GM12878 (cell line): ENCODE measurements around the gene CDYL.

Source experiments
- ATF2 ChIP-seq: IDR thresholded peaks from 2 replicates; pipeline ENCODE4 v1.6.1; 2012; ENCODE audit warnings: low read length, inconsistent platforms
- BCLAF1 ChIP-seq: fragments of 450-650 bp; IDR thresholded peaks from 2 replicates; pipeline ENCODE4 v1.6.1; 2017; ENCODE audit warnings: antibody characterized with exemption, mild to moderate bottlenecking, moderate library complexity
- CBFB ChIP-seq: IDR thresholded peaks from 2 replicates; pipeline ENCODE4 v1.6.1; 2016; ENCODE audit warnings: antibody characterized with exemption, low read depth
- CTCF ChIP-seq, 3 experiments: IDR thresholded peaks in 2 of 3; conservative IDR thresholded peaks in 1 of 3; 2 replicates each; pipeline ENCODE4 v1.5.1; 2011; ENCODE audit warnings: low read depth in 3 of 3, low read length in 3 of 3, mild to moderate bottlenecking in 3 of 3, control low read depth in 2 of 3, moderate library complexity in 2 of 3, inconsistent platforms in 1 of 3, mixed read lengths in 1 of 3; ENCODE audit not compliant: control insufficient read depth in 2 of 3, insufficient read depth in 1 of 3; ENCODE audit errors: extremely low read depth in 1 of 3
- EZH2 ChIP-seq: IDR thresholded peaks from 2 replicates; pipeline ENCODE4 v1.6.1; 2012; ENCODE audit warnings: low read depth, mild to moderate bottlenecking, control low read depth, inconsistent platforms, low read length, borderline replicate concordance; ENCODE audit not compliant: control insufficient read depth
- FOXM1 ChIP-seq: IDR thresholded peaks from 2 replicates; pipeline ENCODE4 v1.6.1; 2012; ENCODE audit warnings: low read depth, mild to moderate bottlenecking, inconsistent platforms, low read length, moderate library complexity
- PKNOX1 ChIP-seq: fragments of 450-650 bp; IDR thresholded peaks from 2 replicates; pipeline ENCODE4 v1.6.1; 2016; ENCODE audit warnings: mild to moderate bottlenecking
- POLR2A ChIP-seq: IDR thresholded peaks from 2 replicates; pipeline ENCODE4 v1.6.1; 2011; ENCODE audit warnings: low read depth, mild to moderate bottlenecking, low read length
- POLR2AphosphoS5 ChIP-seq: IDR thresholded peaks from 2 replicates; pipeline ENCODE4 v1.6.1; 2011; ENCODE audit warnings: mild to moderate bottlenecking, low read length, inconsistent platforms
- SUZ12 ChIP-seq: fragments of 200-600 bp; sonication (generic); IDR thresholded peaks from one replicate; pipeline ENCODE4 v1.6.1; 2018; ENCODE audit warnings: antibody characterized with exemption, mild to moderate bottlenecking; ENCODE audit not compliant: unreplicated experiment
- ZBTB33 ChIP-seq: fragments of 450-650 bp; IDR thresholded peaks from 2 replicates; pipeline ENCODE4 v1.6.1; 2017; ENCODE audit warnings: mild to moderate bottlenecking
- ZBTB4 ChIP-seq: fragments of 450-650 bp; formaldehyde crosslinking; IDR thresholded peaks from 2 replicates; pipeline ENCODE4 v1.4.0; 2022; ENCODE audit warnings: mild to moderate bottlenecking, moderate library complexity
- ZNF24 ChIP-seq: fragments of 450-650 bp; IDR thresholded peaks from 2 replicates; pipeline ENCODE4 v1.6.1; 2017; ENCODE audit warnings: antibody characterized with exemption, mild to moderate bottlenecking

GRCh38 chr6:4965562-4966389, 189.6 kb downstream of the CDYL start:
- TF ChIP-seq BCLAF1 = no peak
- no peak for TF ChIP-seq CTCF (IDR thresholded peaks at IDR 0.05 in 2 of 3, conservative IDR thresholded peaks at IDR 0.05 in 1 of 3; ENCODE audit: control insufficient read depth in 2 of 3, extremely low read depth in 1 of 3, insufficient read depth in 1 of 3, low read depth in 3 of 3, low read length in 3 of 3)
- TF ChIP-seq ZNF24 = no peak
- no peak for TF ChIP-seq SUZ12
- no peak for TF ChIP-seq POLR2A
- no peak for TF ChIP-seq CBFB
- TF ChIP-seq EZH2 = no peak
- no peak for TF ChIP-seq POLR2AphosphoS5
- no peak for TF ChIP-seq PKNOX1
- no peak for TF ChIP-seq ATF2
- no peak for TF ChIP-seq ZBTB4 (CRISPR knock-in tag)
- TF ChIP-seq ZBTB33 = no peak
- TF ChIP-seq FOXM1 = no peak
